OCI-LY1 (cell line): ENCODE measurements around the gene VPS52.
"Not testable (repeated sequence)": the region's sequence is repeated elsewhere in the genome, so short reads cannot be mapped to it uniquely, and the experiment has no call there.

Experiments used
- H2AFZ ChIP-seq: fragments of 200-600 bp; sonication (generic), shearing (Covaris generic); 2 replicates; pipeline ENCODE4 v1.6.0; 2014; ENCODE audit warnings: antibody characterized with exemption, mild to moderate bottlenecking, low read length
- H3F3A ChIP-seq: fragments of 200-600 bp; sonication (generic), shearing (Covaris generic); 2 replicates; pipeline ENCODE4 v1.6.0; 2014; ENCODE audit warnings: mild to moderate bottlenecking, antibody characterized with exemption, low read length, moderate library complexity; ENCODE audit not compliant: insufficient read depth
- H3K27ac ChIP-seq: fragments of 200-600 bp; sonication (generic); 2 replicates; pipeline ENCODE4 v1.5.1; 2014; ENCODE audit warnings: low read length, mixed run types, mild to moderate bottlenecking, low read depth; ENCODE audit not compliant: poor library complexity, severe bottlenecking
- H3K27me3 ChIP-seq: fragments of 200-600 bp; sonication (generic); 2 replicates; pipeline ENCODE4 v1.6.0; 2014; ENCODE audit warnings: antibody characterized with exemption, mild to moderate bottlenecking, low read length, moderate library complexity; ENCODE audit not compliant: insufficient read depth
- H3K36me3 ChIP-seq: fragments of 200-600 bp; sonication (generic); 2 replicates; pipeline ENCODE4 v1.6.1; 2014; ENCODE audit warnings: mild to moderate bottlenecking, antibody characterized with exemption, low read length, moderate library complexity, mixed read lengths; ENCODE audit not compliant: insufficient read depth
- H3K4me1 ChIP-seq: fragments of 200-600 bp; sonication (generic); 2 replicates; pipeline ENCODE4 v1.5.1; 2014; ENCODE audit warnings: mild to moderate bottlenecking, low read length, moderate library complexity; ENCODE audit not compliant: insufficient read depth, severe bottlenecking
- H3K4me2 ChIP-seq: fragments of 200-600 bp; sonication (generic), shearing (Covaris generic); 2 replicates; pipeline ENCODE4 v1.6.1; 2014; ENCODE audit warnings: low read length
- H3K4me3 ChIP-seq: fragments of 200-600 bp; sonication (generic); 2 replicates; pipeline ENCODE4 v1.5.1; 2014; ENCODE audit warnings: low read length, low read depth, mild to moderate bottlenecking, mixed read lengths; ENCODE audit not compliant: poor library complexity, severe bottlenecking
- H3K79me2 ChIP-seq: fragments of 200-600 bp; shearing (Covaris generic); 2 replicates; pipeline ENCODE4 v1.6.1; 2016; ENCODE audit warnings: mixed run types, low read length, mixed read lengths; ENCODE audit not compliant: insufficient read depth
- H3K9ac ChIP-seq: fragments of 200-600 bp; sonication (generic), shearing (Covaris generic); 2 replicates; pipeline ENCODE4 v1.6.1; 2014; ENCODE audit warnings: mild to moderate bottlenecking, low read length, mixed read lengths
- H3K9me2 ChIP-seq: fragments of 200-600 bp; sonication (generic), shearing (Covaris generic); 2 replicates; pipeline ENCODE4 v1.6.1; 2014; ENCODE audit warnings: low read depth, mild to moderate bottlenecking, low read length, mixed read lengths
- H3K9me3 ChIP-seq: fragments of 200-600 bp; shearing (Covaris generic); 2 replicates; pipeline ENCODE4 v1.6.1; 2014; ENCODE audit warnings: low read length, mixed read lengths
- H4K20me1 ChIP-seq: fragments of 200-600 bp; sonication (generic), shearing (Covaris generic); 2 replicates; pipeline ENCODE4 v1.6.0; 2016; ENCODE audit warnings: mild to moderate bottlenecking, low read length; ENCODE audit not compliant: insufficient read depth
- CTCF ChIP-seq: fragments of 200-600 bp; sonication (generic), shearing (Covaris generic); IDR thresholded peaks from 2 replicates; pipeline ENCODE4 v1.5.1; 2017; ENCODE audit warnings: mild to moderate bottlenecking, antibody characterized with exemption, low read length, moderate library complexity, mixed read lengths
- EZH2 ChIP-seq: fragments of 200-600 bp; sonication (generic), shearing (Covaris generic); IDR thresholded peaks from 2 replicates; pipeline ENCODE4 v1.8.0; 2017; ENCODE audit warnings: borderline replicate concordance, mixed run types, mild to moderate bottlenecking, antibody characterized with exemption, low read length, moderate library complexity, mixed read lengths

Gene VPS52

GRCh38 chr6:33276864-33277662 lies 5.4 kb upstream of the VPS52 start, which contains the start of gene B3GALT4:
B3GALT4 (plus strand) TSS chr6:33277123; CDS start chr6:33277420, 297 bp downstream.
- Histone ChIP-seq H3K9me2 (no peaks in the 10 kb centered on the region), H3K4me2 (peak within 1 kb of the TSS; percentile 97), H3K79me2 (peaks cover 30% of the 10 kb centered on the region), H3K36me3 (peaks cover 78% of the 10 kb centered on the region), H3K27ac (peak within 1 kb of the TSS; percentile 87), H3K4me1 (peaks cover 56% of the 10 kb centered on the region), H3K9ac (peak within 1 kb of the TSS; percentile 98), H3K9me3 (no peaks in the 10 kb centered on the region), H3K4me3 (peak within 1 kb of the TSS; percentile 93), H4K20me1 (no peaks in the 10 kb centered on the region), H3F3A (peaks cover 8% of the 10 kb centered on the region; the same call in 1 of the 2 replicates), H2AFZ (no peak within 1 kb of the TSS), H3K27me3 (no peaks in the 10 kb centered on the region)
- no peak for TF ChIP-seq EZH2
- peak; percentile 43; the same call in 1 of the 2 replicates for TF ChIP-seq CTCF

GRCh38 chr6:33276581-33276863 lies 4.8 kb upstream of the VPS52 start:
- H3K36me3 ChIP-seq: peaks cover 76% of the 10 kb centered on the region
- no peak overlapping the region for H2AFZ ChIP-seq
- H3K9ac ChIP-seq: peak overlapping the region; percentile 98
- H3K79me2 ChIP-seq: peaks cover 32% of the 10 kb centered on the region
- H3K27me3 ChIP-seq: no peaks in the 10 kb centered on the region
- H3K9me3 ChIP-seq: no peaks in the 10 kb centered on the region
- peaks cover 56% of the 10 kb centered on the region for H3K4me1 ChIP-seq
- H3K9me2 ChIP-seq: no peaks in the 10 kb centered on the region
- TF ChIP-seq EZH2 (no peak), CTCF (no peak)
- peak overlapping the region; percentile 93 for H3K4me3 ChIP-seq
- peak overlapping the region; percentile 97 for H3K4me2 ChIP-seq
- peak overlapping the region; percentile 87 for H3K27ac ChIP-seq
- H4K20me1 ChIP-seq: no peaks in the 10 kb centered on the region
- H3F3A ChIP-seq: peaks cover 8% of the 10 kb centered on the region; the same call in 1 of the 2 replicates

- Histone ChIP-seq H3K36me3 (peaks cover 72% of the 10 kb centered on the region), H3K27ac (peak overlapping the region; percentile 87), H3K4me1 (peaks cover 58% of the 10 kb centered on the region), H3K9ac (peak overlapping the region; percentile 98), H3K4me3 (peak overlapping the region; percentile 93), H3K4me2 (peak overlapping the region; percentile 97), H3K79me2 (peaks cover 34% of the 10 kb centered on the region)
- not testable (repeated sequence) for H3K9me3 ChIP-seq, H3K9me2 ChIP-seq, H3F3A ChIP-seq, H2AFZ ChIP-seq, H4K20me1 ChIP-seq, H3K27me3 ChIP-seq
These were observed 4.3 kb upstream of the VPS52 start for GRCh38 chr6:33275795-33276580.
